ENCODE measurements around the gene DCST1.

DCST1 gene

DNA sequence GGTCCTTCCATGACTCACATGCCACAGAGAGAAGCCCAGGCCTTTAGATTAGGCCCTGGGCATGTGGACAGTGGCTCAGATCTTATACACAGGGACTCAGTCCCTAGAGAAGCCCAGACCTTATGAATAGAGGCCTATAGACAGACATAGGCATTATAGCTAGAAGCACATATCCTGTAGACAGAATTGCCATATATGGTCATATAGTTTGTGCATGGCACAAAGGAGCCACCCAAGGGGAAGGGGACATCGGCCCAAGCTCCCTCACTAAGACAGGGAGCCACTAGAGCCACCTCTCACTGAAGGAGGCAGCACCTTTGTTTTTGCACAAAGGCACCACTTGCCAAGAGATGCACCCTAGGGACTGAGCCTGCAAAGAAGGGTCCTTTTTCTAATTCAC, 42.7 kb downstream of the DCST1 start:
- WGBS, 2 experiments: 74 to 79% methylated on average over 1 of the region's 1 CpG
- Histone ChIP-seq H3K4me1 (ENCODE audit: control insufficient read depth, insufficient read depth, low read length) (peaks cover 26% of the 10 kb centered on the region), H3K27ac (ENCODE audit: insufficient read depth, low read depth, low read length, poor library complexity, severe bottlenecking) (no peak overlapping the region), H3K4me3 (ENCODE audit: insufficient read depth, low read depth, low read length) (no peak overlapping the region), H3K36me3 (ENCODE audit: control insufficient read depth, insufficient read depth, low read length) (no peaks in the 10 kb centered on the region), H3K27me3 (ENCODE audit: control insufficient read depth, insufficient read depth, low read length, poor library complexity, severe bottlenecking) (peaks cover 69% of the 10 kb centered on the region), H3K9me3 (ENCODE audit: control insufficient read depth, low read length) (no peaks in the 10 kb centered on the region)

DNA sequence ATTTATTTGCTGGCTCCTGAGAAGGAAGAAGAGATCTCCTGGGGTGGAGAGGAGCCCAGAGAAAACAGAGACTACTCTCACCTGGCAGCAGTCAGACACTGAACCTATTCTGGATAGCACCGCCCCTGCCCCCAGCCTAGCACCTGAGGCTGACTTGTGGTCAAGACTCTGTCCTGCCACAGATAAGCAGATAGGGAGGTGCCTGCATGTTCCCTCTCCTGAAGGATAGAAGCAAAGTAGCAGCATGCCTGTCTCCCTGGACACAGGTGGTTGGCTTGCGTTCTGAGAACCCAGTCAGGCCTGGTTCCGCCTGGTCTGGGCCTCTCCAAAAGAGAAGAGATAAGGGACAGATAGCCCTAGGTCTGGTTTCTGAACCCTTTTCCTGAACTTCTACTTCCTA, 43.7 kb downstream of the DCST1 start:
- Histone ChIP-seq H3K9me3 (ENCODE audit: control insufficient read depth, low read length) (no peaks in the 10 kb centered on the region), H3K27ac (ENCODE audit: insufficient read depth, low read depth, low read length, poor library complexity, severe bottlenecking) (no peak overlapping the region), H3K4me1 (ENCODE audit: control insufficient read depth, insufficient read depth, low read length) (peaks cover 32% of the 10 kb centered on the region), H3K27me3 (ENCODE audit: control insufficient read depth, insufficient read depth, low read length, poor library complexity, severe bottlenecking) (peaks cover 69% of the 10 kb centered on the region), H3K36me3 (ENCODE audit: control insufficient read depth, insufficient read depth, low read length) (no peaks in the 10 kb centered on the region), H3K4me3 (ENCODE audit: insufficient read depth, low read depth, low read length) (no peak overlapping the region)
- WGBS, 2 experiments: 92 to 93% methylated on average over 3 of the region's 3 CpGs

- Histone ChIP-seq H3K4me1 (ENCODE audit: control insufficient read depth, insufficient read depth, low read length) (peaks cover 38% of the 10 kb centered on the region), H3K27me3 (ENCODE audit: control insufficient read depth, insufficient read depth, low read length, poor library complexity, severe bottlenecking) (peaks cover 69% of the 10 kb centered on the region), H3K4me3 (ENCODE audit: insufficient read depth, low read depth, low read length) (no peak overlapping the region), H3K36me3 (ENCODE audit: control insufficient read depth, insufficient read depth, low read length) (no peaks in the 10 kb centered on the region), H3K9me3 (ENCODE audit: control insufficient read depth, low read length) (no peaks in the 10 kb centered on the region), H3K27ac (ENCODE audit: insufficient read depth, low read depth, low read length, poor library complexity, severe bottlenecking) (no peak overlapping the region)
- WGBS, 2 experiments: 74 to 76% methylated on average over 4 of the region's 4 CpGs
Observed at GRCh38 chr1:155077758-155078445, 44.3 kb downstream of the DCST1 start.

GRCh38 chr1:155078469-155079209, 45.0 kb downstream of the DCST1 start, which contains the start of gene EFNA3:
TSS of gene EFNA3 (plus strand) at chr1:155078837. CDS start at chr1:155078942, 105 bp downstream.
- 1 to 2% methylated on average over 59 of the region's 59 CpGs for WGBS, 2 experiments
- Histone ChIP-seq H3K36me3 (ENCODE audit: control insufficient read depth, insufficient read depth, low read length) (no peaks in the 10 kb centered on the region), H3K4me1 (ENCODE audit: control insufficient read depth, insufficient read depth, low read length) (peaks cover 41% of the 10 kb centered on the region), H3K27ac (ENCODE audit: insufficient read depth, low read depth, low read length, poor library complexity, severe bottlenecking) (no peak within 1 kb of the TSS), H3K9me3 (ENCODE audit: control insufficient read depth, low read length) (no peaks in the 10 kb centered on the region), H3K4me3 (ENCODE audit: insufficient read depth, low read depth, low read length) (peak within 1 kb of the TSS; percentile 51), H3K27me3 (ENCODE audit: control insufficient read depth, insufficient read depth, low read length, poor library complexity, severe bottlenecking) (peaks cover 69% of the 10 kb centered on the region)

DNA sequence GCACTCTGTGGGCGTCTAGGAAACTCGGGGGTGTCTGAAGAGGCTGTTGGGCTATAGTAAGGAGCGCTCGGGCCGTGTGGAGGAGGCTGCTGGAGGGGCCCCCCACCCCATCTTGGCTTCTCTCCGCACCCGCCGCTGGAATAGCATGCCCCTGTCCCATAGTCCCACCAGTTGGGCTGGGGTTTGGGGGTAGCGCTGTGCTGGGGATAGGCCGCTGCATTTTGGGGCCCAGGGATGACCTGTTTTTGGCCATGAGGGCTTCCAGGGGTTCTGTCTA, 45.5 kb downstream of the DCST1 start:
- Histone ChIP-seq H3K27ac (ENCODE audit: insufficient read depth, low read depth, low read length, poor library complexity, severe bottlenecking) (no peak overlapping the region), H3K9me3 (ENCODE audit: control insufficient read depth, low read length) (no peaks in the 10 kb centered on the region), H3K4me1 (ENCODE audit: control insufficient read depth, insufficient read depth, low read length) (peaks cover 43% of the 10 kb centered on the region), H3K36me3 (ENCODE audit: control insufficient read depth, insufficient read depth, low read length) (no peaks in the 10 kb centered on the region), H3K27me3 (ENCODE audit: control insufficient read depth, insufficient read depth, low read length, poor library complexity, severe bottlenecking) (peaks cover 74% of the 10 kb centered on the region), H3K4me3 (ENCODE audit: insufficient read depth, low read depth, low read length) (peak overlapping the region; percentile 51)
- WGBS, 2 experiments: 8 to 12% methylated on average over 10 of the region's 10 CpGs

DNA sequence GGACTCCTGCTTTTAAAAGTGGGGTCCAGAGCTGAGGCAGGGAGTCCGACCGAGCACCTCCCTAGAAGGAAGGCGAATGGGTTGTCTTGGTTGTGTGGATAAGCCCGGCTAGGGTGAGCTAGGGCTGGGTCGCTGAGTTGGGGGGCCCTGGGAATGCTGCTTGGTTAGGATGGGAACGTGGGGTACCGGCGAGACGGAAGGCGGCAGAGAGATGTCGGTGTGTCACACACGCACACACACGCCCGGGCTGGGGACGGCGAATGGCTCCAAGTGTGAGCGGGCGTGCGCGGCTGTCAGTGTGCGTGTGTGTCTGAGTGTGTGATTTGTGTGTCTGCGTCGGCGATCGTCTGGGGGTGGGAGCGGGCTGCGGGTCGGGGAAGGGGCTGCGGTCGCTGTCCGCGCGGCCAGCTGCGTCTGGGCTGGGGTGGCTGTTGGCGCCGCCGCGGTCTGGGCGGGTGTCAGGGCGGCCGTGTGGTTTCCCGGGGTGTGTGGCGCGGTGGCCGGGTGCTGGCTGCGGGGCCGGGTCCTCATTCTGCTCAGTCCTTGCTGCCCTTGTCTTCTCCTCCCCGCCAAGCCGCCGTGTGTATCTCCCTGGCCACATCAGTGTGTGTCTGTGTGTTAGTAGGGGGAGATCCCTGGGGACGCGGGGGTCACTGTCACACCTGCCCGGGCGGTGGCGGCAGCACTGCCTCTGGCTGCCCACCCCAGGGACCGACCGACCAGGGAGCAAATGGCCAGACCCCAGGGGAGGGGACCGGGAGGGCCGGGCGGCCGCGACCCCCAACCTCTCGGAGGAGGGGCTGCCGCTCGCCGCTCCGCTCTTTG, 46.1 kb downstream of the DCST1 start:
- peaks cover 46% of the 10 kb centered on the region for H3K4me1 ChIP-seq (ENCODE audit: control insufficient read depth, insufficient read depth, low read length)
- H3K4me3 ChIP-seq (ENCODE audit: insufficient read depth, low read depth, low read length): peak overlapping the region; percentile 51
- no peaks in the 10 kb centered on the region for H3K9me3 ChIP-seq (ENCODE audit: control insufficient read depth, low read length)
- H3K36me3 ChIP-seq (ENCODE audit: control insufficient read depth, insufficient read depth, low read length): no peaks in the 10 kb centered on the region
- H3K27ac ChIP-seq (ENCODE audit: insufficient read depth, low read depth, low read length, poor library complexity, severe bottlenecking): no peak overlapping the region
- peaks cover 75% of the 10 kb centered on the region for H3K27me3 ChIP-seq (ENCODE audit: control insufficient read depth, insufficient read depth, low read length, poor library complexity, severe bottlenecking)
- 2% methylated on average over 65 to 67 of the region's 67 CpGs for WGBS, 2 experiments

DNA sequence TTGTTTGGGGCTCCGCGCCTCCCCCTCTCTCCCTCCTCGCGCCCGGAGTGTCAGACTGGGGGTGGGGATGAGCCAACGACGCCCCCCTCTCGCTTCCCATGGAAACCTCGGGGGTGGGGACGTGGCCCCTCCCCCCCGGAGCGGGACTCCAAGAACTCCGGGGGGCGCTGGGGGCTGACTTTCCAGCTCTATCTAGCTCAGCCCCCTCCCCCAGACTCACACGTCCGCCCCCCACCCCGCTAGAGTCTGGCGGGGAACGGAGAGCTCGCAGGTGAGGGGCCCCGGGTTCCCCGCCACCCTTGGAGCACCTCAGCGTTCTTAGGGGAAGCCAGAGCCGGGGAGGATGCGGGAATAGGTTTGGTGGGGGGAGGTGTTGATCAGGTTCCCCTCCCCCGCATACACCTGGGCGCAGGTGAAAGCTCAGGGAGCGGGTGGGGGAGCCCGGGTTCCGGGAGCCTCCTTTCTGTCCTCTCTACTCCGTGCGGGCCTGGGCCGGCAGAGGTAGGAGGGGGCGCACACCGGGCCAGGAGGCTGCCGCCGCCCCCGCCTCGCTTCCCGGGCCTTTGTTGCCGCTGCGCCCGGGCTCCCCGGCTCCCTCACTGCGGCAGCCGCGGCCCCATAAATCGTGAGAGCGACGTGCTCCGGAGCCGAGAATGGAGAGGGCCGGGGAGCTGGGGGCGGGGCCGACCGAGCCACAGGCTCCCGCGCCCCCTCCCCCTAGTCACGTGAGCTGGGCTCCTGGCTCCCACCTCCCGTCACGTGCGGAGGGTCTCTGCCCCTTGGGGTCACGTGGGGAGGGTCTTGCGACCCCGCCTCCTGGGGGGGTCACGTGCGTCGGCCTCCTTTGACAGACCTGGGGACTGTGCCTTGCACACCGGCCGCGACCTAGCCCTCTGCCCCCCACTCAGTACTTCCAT, 46.9 kb downstream of the DCST1 start:
- Histone ChIP-seq H3K4me3 (ENCODE audit: insufficient read depth, low read depth, low read length) (peak overlapping the region; percentile 51), H3K9me3 (ENCODE audit: control insufficient read depth, low read length) (no peaks in the 10 kb centered on the region), H3K4me1 (ENCODE audit: control insufficient read depth, insufficient read depth, low read length) (peaks cover 46% of the 10 kb centered on the region), H3K27ac (ENCODE audit: insufficient read depth, low read depth, low read length, poor library complexity, severe bottlenecking) (no peak overlapping the region), H3K36me3 (ENCODE audit: control insufficient read depth, insufficient read depth, low read length) (no peaks in the 10 kb centered on the region), H3K27me3 (ENCODE audit: control insufficient read depth, insufficient read depth, low read length, poor library complexity, severe bottlenecking) (peaks cover 72% of the 10 kb centered on the region)
- 0 to 1% methylated on average over 70 to 71 of the region's 71 CpGs for WGBS, 2 experiments

DNA sequence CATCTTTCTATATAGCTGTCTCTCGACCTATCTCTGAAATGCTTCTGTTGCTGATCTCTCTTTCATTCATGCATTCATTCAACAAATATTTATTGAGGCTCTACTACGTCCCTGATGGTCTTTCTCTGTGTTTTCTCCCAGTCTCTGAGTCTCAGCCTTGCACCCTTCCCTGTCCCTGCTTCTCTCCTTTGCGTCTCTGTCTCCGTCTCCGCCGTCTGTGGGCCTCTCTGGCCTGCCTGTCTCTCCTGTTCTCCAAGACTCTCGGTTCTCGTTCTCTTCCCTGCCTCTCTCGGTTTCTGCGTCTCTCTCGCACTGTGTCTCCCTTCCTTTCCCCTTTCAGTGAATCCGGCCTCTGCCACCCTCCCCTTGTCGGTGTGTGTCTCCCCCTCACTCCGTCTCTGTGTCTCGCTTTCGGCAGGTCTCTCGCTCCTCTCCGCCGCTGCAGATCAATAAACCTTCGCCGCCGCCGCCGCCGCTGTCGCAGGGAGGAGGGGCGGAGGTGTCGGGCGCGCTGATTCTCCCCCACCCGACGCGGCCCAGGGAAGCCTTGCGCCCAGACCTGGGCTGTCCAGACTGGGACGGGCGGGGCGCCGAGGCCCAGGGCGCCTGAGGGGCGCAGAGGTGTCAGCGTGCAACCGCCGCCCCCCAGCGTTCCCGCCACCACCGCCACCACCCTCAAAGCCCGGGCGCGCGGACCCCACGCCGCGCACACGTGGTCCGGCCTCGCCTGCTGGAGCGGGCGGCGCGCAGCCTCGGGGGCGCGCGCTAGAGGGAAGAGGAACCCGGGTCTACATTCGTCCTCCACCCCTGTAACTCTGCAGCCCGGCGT, 48.1 kb downstream of the DCST1 start:
- peaks cover 78% of the 10 kb centered on the region for H3K27me3 ChIP-seq (ENCODE audit: control insufficient read depth, insufficient read depth, low read length, poor library complexity, severe bottlenecking)
- peak overlapping the region; percentile 5 for H3K4me3 ChIP-seq (ENCODE audit: insufficient read depth, low read depth, low read length)
- no peaks in the 10 kb centered on the region for H3K9me3 ChIP-seq (ENCODE audit: control insufficient read depth, low read length)
- H3K27ac ChIP-seq (ENCODE audit: insufficient read depth, low read depth, low read length, poor library complexity, severe bottlenecking): no peak overlapping the region
- H3K36me3 ChIP-seq (ENCODE audit: control insufficient read depth, insufficient read depth, low read length): no peaks in the 10 kb centered on the region
- H3K4me1 ChIP-seq (ENCODE audit: control insufficient read depth, insufficient read depth, low read length): peaks cover 54% of the 10 kb centered on the region
- WGBS, 2 experiments: 1 to 2% methylated on average over 68 of the region's 68 CpGs

Data from ectodermal cell (in vitro differentiated cells).